NAMALWA (cell line): Measurements from ENCODE around the gene AGBL4.
"Not testable (repeated sequence)": the region's sequence is repeated elsewhere in the genome, so short reads cannot be mapped to it uniquely, and the experiment has no call there.

ENCODE experiments used
- DNase-seq: peaks from one replicate; pipeline ENCODE4 v3.0.0-alpha.2; 2015; ENCODE audit warnings: low spot score

The AGBL4 gene

GRCh38 chr1:49028396-49028795 is 995.4 kb downstream of the AGBL4 start:
- no peak for DNase-seq

- no peak for DNase-seq
Measured at GRCh38 chr1:49026230-49026811, 997.4 kb downstream of the AGBL4 start.

GRCh38 chr1:49016030-49016977 is 1007.5 kb downstream of the AGBL4 start:
- peak; percentile 1 for DNase-seq

- no peak for DNase-seq
Measured at GRCh38 chr1:49013079-49013478, 1010.7 kb downstream of the AGBL4 start.

- not testable (repeated sequence) for DNase-seq
Measured at GRCh38 chr1:49002981-49003380, 1020.8 kb downstream of the AGBL4 start.

GRCh38 chr1:48999321-48999720 is 1024.4 kb downstream of the AGBL4 start:
- no peak for DNase-seq

GRCh38 chr1:48996311-48996710 is 1027.4 kb downstream of the AGBL4 start:
- no peak for DNase-seq

GRCh38 chr1:48988633-48989197 is 1035.0 kb downstream of the AGBL4 start:
- DNase-seq: no peak

- no peak for DNase-seq
Measured at GRCh38 chr1:48979940-48980339, 1043.8 kb downstream of the AGBL4 start.

- no peak for DNase-seq
Measured at GRCh38 chr1:48978413-48978812, 1045.3 kb downstream of the AGBL4 start.

- DNase-seq: no peak
Measured at GRCh38 chr1:48977273-48977672, 1046.5 kb downstream of the AGBL4 start.

- DNase-seq: no peak
Measured at GRCh38 chr1:48969971-48970370, 1053.8 kb downstream of the AGBL4 start.

GRCh38 chr1:48967318-48967717 is 1056.4 kb downstream of the AGBL4 start:
- no peak for DNase-seq

- DNase-seq: no peak
Measured at GRCh38 chr1:48966583-48966982, 1057.2 kb downstream of the AGBL4 start.

- no peak for DNase-seq
Measured at GRCh38 chr1:48960320-48960719, 1063.4 kb downstream of the AGBL4 start.

GRCh38 chr1:48955774-48956173 is 1068.0 kb downstream of the AGBL4 start:
- no peak for DNase-seq

GRCh38 chr1:48953617-48954016 is 1070.1 kb downstream of the AGBL4 start:
- no peak for DNase-seq

- no peak for DNase-seq
Measured at GRCh38 chr1:48948562-48948961, 1075.2 kb downstream of the AGBL4 start.

- DNase-seq: no peak
Measured at GRCh38 chr1:48947761-48948537, 1075.8 kb downstream of the AGBL4 start.

GRCh38 chr1:48946070-48946469 is 1077.7 kb downstream of the AGBL4 start:
- no peak for DNase-seq

GRCh38 chr1:48944811-48945210 is 1078.9 kb downstream of the AGBL4 start:
- DNase-seq: no peak

- DNase-seq: no peak
Measured at GRCh38 chr1:48943826-48944225, 1079.9 kb downstream of the AGBL4 start.
